HG02943 (cell line): ENCODE data around the gene AFAP1.

Source experiments
- ATAC-seq: cut with Tn5 transposase; IDR thresholded peaks from one replicate; pipeline ENCODE4 v1.9.1; 2021; ENCODE audit warnings: mild to moderate bottlenecking, low read depth, moderate library complexity; ENCODE audit not compliant: unreplicated experiment

Gene AFAP1

DNA sequence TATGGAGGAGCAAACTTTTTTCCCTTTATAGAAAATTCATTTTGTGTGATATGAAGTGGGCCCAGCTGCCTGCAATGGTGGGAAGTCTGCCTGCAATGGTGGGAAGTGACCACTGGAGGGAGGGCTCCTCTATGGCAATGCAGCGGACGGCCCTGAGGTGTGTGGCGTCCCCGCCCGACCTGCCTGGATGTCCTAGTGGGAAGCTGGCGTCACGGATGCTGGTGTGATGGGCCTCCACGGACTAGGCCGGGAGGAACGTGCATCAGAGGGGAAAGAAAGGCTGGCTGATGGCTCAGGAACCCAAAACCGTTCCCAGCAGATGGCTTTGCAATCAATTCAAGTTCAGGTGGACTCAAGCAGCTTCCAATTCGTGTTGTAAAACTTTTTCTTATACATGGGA is 177.9 kb downstream of the AFAP1 start:
- no peak for ATAC-seq

GRCh38 chr4:7761312-7761711 is 178.3 kb downstream of the AFAP1 start:
- ATAC-seq: no peak

GRCh38 chr4:7760706-7761105 is 179.0 kb downstream of the AFAP1 start:
- no peak for ATAC-seq

DNA sequence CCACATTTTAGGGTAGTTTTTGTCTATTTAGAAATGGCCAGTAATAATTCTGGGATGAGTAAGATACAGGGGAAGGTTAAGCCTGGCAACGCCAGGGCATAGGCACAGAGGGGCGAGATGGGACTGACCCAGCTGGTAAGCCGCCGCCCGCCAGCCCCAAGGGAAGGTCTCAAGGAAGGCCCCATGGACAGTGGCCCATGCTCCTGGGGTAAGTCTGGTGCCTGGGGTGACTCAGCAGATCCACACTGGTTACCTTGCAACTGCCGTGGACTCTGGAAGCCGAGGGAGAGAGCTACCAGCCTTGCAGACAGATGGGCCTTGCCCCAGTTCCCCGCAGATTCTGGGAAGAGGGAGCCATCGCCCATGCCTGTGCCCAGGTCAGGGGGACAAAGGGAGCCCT is 179.4 kb downstream of the AFAP1 start:
- ATAC-seq: no peak

DNA sequence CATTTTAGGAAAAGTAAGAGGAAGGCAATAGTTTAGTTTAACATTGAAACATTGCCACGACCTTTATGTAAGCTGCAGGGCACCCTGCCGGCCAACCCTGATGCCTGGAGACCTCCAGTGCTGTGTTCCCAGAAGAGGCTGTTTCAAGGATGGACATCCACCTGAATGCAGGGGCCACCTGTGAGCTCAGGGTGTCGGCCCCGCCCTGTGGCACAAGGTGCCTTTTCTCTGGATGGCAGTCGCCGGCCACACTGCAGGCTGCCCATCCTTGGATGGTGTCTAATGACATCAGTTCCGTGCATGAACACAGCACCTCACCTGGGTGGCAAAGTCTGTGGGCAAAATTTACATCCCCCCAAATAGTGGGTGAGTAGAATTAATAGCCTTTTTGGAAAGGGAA is 180.0 kb downstream of the AFAP1 start:
- ATAC-seq: no peak

DNA sequence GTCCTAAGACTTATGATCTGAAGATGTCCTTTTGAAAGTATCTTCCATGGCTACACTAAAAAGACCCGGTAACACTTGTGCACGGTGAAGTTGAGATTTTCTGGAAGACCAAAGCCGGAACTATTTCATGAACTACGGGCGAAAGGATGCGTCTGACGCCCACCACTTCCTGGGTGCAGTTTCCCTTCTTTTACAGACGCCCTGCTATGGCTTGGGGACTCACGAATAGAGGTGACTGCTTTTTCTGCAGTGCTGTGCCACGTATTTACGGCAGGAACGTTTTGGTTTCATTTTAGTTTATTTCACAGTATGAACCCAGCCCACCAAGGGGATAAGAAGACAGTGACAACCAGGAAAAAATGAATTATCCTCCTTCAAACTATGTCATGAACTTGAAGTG is 180.4 kb downstream of the AFAP1 start:
- no peak for ATAC-seq

- ATAC-seq: no peak
These were observed 181.2 kb downstream of the AFAP1 start for GRCh38 chr4:7758476-7758875.

DNA sequence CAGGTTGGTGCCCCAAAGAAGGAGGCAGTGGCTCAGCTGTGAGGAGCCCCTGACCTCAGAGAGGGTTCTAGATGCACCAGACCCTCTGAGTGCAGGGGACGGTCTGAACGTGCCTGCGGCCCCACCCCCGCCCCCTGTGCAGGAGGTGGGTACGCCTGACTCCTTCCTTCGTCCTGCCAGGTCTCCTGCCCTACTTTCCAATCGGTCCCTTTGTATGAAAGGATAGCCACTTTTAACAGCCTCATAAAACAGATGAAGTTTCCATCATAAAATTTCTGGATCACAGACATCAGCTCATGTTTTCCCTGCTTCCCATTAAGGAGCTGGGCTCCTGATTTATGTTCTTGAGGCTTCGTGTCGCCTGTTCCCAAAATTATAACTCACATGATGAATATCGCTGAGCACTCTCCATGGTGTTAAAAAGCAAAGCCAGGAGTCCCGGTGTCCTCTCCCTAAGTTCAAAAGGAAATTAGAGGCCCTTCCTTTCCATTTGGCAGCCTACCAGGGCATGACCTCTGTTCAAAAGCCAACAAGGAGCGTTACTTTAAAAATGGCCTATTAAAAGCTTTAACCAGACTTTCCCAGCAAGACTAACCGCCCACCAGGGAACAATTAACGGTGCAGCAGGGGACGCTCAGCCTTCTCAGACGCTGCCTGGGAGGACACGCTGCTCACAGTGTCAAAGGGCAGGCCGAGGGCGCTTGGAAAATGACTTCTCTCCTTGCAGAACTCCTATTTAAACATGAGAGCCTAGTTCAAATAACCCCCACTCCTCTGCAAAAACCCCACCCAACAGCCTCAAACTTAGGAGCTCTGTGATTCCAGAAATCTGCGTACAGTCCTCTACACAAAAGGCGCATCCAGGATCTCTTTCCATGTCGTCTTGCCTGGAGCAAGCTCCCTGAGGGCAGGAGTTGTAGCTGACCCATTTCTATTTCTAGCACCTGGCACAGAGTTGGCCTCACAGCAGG is 181.9 kb downstream of the AFAP1 start:
- no peak for ATAC-seq

- no peak for ATAC-seq
These were observed 182.9 kb downstream of the AFAP1 start for GRCh38 chr4:7756561-7757355.

GRCh38 chr4:7756071-7756470 is 183.6 kb downstream of the AFAP1 start:
- ATAC-seq: no peak

GRCh38 chr4:7755561-7755960 is 184.1 kb downstream of the AFAP1 start:
- ATAC-seq: no peak

- no peak for ATAC-seq
These were observed 184.9 kb downstream of the AFAP1 start for GRCh38 chr4:7754565-7755262.

DNA sequence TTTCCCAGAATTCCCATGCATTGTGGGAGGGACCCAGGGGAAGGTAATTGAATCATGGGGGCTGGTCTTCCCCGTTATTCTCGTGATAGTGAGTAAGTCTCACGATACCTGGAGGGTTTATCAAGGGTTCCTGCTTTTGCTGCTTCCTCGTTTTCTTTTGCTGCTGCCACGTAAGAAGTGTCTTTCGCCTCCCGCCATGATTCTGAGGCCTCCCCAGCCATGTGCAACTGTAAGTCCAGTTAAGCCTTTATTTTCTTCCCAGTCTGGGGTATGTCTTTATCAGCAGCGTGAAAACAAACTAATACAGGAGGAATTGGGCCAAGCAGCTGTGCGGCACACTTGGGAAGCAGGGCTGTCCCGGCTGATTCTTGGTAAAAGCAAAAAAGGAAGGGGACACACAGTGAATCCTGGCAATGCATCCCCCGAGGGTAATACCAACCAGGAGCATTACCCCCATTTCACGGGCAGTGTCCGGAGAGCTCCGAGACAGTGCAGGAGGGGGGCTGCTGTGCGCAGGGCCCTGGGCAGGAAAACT is 185.7 kb downstream of the AFAP1 start:
- no peak for ATAC-seq

DNA sequence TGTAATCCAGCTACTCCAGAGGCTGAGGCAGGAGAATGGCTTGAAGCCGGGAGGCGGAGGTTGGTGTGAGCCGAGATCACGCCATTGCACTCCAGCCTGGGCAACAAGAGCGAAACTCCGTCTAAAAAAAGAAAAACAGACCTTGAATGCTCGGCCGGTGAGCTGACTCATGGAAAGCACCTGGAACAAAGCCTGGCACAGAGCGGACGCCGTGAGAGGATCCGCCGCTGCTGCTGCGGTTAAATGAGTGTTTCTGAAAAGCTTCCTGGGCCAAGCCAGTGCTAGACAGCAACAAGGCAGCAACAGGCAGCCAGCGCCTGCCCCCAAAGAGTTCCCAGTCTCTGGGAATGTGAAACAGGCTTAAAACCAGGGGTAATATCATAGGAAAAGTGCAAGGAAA is 186.4 kb downstream of the AFAP1 start:
- no peak for ATAC-seq

GRCh38 chr4:7752649-7753048 is 187.0 kb downstream of the AFAP1 start:
- no peak for ATAC-seq

DNA sequence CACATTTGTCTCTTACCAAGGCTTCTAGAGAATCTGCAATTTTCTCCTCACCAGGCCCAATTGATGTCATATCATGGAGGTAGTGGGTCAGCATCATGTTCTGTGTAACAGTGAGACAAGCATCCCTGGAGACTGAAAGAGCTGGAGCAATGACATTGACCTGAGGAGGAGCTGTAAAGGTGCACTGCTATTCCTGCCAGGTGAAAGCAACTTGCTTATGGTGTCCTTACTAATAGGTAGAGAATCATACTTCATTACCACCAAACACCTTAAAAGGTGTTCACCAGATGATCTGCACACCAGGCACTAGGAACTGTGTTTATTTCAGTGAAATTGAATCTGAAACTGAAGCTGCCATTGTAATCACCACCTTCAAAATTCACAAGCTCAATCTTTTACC is 188.7 kb downstream of the AFAP1 start:
- ATAC-seq: no peak

GRCh38 chr4:7750523-7750922 is 189.1 kb downstream of the AFAP1 start:
- no peak for ATAC-seq

- no peak for ATAC-seq
These were observed 192.1 kb downstream of the AFAP1 start for GRCh38 chr4:7747566-7747965.

DNA sequence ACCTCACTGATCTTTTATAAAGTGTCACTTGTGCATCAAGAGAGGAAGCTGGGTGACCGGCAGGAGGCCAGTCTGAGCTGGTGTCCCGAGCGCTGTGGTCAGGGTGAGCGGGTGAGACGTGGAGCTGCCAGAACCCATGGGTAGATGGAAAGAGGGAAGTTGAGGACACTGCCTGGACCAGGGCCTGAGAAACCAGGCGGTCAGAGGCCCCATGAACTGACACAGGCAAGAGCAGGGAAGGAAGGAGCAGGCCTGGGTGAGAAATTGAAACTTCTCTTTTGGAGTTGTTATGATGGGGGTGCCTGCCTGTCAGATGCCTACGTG is 192.6 kb downstream of the AFAP1 start:
- ATAC-seq: no peak

GRCh38 chr4:7746351-7747061 is 193.2 kb downstream of the AFAP1 start:
- ATAC-seq: no peak
